DMS79 (cell line): ENCODE data around the gene CDKAL1.

Source experiments
- DNase-seq: peaks from one replicate; lab custom pipeline; 2025; lab: John Stamatoyannopoulos, UW

The CDKAL1 gene

DNA sequence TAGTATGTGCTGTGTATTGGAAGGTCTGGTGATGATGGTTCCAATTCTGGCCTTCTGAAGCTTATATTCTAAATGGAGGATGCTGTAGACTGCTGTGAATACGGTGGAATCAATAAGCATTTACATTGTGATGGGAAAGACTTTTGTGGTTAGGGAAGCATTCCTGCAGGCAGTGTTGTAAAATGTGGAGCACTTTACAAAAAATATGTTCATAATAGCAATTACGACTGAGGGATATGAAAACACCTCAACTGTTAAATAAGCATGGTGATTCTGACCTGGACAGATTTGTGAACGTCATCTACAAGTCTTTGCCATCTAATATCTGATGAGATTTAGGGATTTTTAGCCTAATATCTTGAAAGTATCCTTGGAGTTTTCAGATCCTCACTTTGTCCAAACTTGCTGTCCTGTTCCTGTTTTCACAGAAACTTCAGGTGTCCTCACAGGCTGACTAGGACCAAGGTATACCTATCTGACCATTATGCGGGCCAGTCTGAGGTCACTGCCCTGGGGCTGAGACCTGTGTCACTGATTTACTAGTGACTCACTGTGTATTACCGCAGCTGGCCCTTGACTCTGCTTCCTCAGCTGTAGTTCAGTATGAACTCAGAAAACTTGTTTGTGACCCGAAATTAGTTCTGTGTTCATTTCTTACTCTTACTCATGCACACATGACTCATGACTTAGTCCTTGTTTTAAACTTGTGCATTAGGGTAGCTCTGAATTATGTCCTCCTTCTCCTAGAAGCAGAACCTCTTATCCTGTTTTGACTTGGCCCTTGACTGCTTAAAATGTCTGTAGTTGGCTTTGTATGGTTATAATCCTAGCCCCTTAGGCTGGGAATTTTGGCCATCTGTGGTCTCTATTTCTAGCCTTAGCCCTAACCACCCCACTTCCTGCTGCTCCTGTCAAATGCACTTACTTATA lies 343.0 kb downstream of the CDKAL1 start:
- DNase-seq = no peak

DNA sequence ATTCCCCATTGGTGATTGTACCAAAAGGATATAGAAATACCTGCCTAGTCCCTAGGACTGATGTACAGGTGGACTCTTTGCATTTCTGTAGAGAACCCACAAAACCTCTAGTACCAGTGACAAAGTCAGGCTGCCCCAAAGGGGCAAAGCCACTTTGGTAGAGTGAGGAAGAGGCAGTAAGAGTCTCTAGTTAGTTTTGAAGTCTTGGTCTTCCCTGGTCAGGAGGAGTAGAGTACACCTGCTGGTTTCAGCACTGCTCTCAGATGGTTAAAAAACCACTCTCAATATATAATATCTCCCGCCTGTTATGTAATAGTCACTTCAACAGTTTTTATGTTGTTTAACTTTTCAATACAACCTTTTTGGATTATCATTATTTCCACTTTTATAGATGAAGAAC lies 344.9 kb downstream of the CDKAL1 start:
- no peak for DNase-seq

DNA sequence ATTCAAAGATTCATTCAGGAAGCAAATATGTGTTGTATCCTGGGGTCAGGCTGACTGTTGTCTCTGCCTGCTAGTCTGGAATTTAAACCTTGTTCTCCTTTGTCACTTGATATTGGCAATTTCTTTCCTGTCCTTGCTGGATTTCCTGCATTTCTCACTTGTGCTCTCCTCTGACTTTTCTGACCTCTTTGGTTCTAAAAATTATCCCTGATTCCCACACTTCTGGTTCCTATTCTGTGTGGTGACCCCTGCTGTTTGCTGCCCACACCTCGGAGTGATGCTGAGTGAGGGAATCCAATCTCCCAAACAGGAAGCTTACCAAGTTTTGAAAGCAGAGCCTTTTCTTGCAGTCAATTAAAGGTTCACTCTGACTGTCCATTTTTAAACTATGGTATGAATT lies 345.3 kb downstream of the CDKAL1 start:
- DNase-seq = no peak

DNA sequence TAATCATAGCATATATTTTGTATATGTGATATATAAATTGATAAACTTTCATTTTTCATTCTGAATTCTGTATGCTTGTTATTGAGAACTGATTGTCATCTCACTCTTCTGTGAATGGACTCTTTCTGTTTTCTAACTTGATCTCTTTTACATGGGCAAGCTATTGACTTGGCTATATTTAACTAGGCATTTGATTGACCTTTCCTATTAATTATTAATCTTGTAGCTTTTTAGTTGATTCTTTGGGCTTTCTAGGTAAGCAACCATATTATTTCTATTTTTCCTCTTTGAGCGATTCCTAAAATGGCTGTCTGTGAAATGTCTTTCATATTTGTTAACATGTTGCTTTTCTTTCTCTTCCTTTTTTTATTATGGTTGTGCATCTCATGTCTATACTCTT lies 347.1 kb downstream of the CDKAL1 start:
- DNase-seq = no peak

DNA sequence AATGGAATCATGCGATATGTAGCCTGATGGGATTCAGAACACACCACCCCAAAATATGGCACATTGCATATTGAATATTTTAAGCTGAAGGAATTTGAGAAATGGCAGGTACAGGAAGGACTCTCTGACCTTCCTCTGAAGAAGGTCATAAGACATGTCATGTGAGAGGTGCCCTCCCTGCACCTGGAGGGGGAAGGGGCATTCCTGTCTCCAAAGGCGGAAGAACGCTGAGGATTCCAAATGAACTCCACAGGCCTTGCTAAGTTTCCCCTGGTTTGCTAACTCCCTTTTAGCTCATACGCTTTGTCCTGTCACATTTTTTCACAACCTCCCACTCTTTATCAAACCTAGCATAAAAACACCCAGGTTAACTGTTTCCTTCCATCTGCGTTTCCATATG lies 347.8 kb downstream of the CDKAL1 start:
- DNase-seq = no peak

DNA sequence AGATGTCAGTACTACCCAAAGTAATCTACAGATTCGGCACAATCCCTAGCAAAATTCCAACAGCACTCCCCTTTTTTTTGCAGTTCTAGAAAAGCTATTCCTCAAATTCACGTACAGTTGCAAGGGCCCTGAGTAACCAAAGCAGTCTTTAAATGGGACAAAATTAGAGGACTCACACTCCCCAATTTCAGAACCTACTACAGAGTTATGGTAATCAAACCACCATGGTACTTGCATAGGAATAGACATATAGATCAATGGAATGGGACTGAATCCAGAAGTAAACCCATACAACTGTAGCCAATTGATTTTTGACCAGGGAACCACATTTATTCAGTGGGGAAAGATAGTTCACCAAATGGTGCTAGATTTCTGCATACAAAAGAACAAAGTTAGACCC lies 350.8 kb downstream of the CDKAL1 start:
- DNase-seq = no peak

DNA sequence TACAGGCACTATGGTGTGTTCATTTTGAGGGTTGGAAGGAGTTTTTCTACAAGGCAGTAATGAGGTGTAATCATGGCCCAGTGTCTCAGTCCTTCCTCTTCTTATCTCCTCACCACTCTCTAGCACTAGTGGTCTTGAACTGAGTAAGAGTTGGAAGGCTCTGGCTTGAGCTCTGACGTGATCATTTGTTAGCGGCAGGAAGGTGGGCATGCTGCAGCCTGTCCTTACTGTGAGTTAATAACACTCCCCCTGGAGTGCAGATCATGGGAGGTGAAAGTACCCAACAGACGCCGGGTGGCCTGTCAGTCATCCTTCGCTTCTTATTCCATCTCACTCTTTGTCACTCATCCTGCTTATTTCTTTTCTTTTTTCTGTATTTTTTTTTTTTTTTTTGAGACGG lies 356.9 kb downstream of the CDKAL1 start:
- DNase-seq = no peak

DNA sequence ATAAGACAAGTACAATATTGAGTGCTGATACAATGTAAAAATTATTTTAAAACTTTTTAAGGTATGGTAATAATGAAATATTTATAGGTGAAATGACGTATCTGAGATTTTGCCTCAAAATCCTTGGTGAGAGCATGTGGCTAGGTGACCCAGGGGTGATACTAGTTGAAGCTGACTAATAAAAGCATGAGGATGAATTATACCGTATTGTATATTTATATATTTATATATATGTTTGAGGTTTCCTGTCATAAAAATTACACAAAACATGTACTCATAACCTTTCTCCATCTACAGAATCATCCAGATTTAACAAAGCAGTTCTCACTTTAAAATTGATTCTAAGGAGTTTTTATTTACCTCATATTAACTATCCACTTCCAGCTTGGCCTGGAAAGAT lies 358.1 kb downstream of the CDKAL1 start:
- no peak for DNase-seq

DNA sequence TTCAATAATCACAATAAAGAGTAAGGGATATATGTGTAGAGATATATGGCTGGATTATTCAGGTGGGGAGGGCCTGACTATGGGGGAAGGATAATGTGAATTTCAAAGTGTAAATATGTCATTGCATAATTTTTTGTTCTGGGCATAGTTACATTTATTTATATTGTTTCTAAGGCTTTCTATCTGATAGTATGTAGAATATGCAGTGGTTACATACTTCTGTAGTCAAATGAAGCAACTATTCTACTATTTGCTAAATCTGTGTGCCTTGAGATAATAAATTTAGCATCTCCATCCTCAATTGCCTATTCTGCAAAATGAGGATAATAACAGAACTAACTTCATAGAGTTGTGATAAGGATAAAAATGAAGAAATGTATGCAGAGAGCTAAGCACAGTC lies 359.2 kb downstream of the CDKAL1 start:
- DNase-seq = no peak

DNA sequence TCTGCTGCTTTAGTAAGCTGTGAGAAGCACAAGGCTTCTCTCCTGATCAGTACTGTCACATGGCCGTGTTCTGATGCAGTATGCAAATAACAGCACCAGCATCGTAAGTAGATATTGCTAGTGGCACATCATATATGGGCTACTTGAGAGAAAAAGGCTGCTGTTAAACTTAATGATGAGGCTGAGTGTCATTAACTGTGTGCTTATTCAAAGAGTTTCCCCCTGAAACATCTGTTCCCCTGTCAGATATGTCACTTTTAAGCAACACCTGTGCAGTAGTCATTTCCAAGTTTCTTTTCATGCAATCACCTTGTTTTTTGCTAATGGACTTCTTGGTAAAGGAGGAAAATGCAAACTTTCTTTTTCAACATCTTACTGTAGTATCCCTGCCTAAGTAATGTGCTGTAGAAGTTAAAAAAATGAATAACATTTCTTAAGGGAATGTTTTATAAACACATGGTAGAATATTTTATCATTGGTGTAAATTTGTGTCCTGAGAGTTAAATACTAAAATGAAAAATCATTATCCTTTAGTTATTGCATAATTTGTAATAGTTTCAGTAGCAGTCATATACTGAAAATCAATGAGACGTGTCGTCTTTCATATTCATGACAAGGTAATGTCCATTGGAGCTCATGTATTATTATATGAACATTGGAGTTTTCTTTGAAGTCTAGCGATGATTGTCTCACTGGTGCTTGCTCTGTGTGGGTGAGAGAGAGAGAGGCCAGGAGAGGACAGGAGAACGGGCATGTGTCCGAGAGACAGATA lies 366.3 kb downstream of the CDKAL1 start:
- no peak for DNase-seq

DNA sequence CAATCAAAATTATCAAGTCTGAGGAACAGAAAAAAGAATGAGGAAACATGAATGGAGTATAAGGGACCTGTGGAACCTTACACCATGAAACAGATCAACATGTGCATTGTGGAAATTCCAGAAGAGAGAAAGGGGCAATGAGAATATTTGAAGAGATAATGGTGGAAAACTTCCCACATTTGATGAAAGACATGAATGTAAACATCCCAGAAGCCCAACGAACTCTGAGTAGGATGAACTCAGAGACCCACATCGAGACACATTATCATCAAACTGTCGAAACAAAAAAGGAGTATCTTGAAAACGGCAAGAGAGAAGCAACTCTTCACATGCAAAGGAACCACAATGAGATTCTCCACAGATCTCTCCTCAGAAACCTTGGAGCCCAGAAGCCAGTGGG lies 371.1 kb downstream of the CDKAL1 start:
- DNase-seq = no peak

DNA sequence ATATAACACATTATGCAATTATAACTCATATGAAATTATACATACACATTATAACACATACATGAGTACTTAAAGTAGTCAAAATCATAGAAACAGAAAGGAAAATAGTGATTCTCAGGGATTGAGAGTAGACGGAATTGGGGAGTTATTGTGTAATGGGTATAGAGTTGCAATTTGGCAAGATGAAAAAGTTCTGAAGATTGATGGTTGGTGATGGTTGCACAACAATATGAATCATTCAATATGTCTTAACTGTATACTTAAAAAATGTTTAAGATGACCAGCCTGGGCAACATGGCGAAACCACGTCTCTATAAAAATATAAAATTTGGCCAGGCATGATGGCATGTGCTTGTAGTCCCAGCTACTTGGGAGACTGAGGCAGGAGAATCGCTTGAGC lies 372.7 kb downstream of the CDKAL1 start:
- no peak for DNase-seq

DNA sequence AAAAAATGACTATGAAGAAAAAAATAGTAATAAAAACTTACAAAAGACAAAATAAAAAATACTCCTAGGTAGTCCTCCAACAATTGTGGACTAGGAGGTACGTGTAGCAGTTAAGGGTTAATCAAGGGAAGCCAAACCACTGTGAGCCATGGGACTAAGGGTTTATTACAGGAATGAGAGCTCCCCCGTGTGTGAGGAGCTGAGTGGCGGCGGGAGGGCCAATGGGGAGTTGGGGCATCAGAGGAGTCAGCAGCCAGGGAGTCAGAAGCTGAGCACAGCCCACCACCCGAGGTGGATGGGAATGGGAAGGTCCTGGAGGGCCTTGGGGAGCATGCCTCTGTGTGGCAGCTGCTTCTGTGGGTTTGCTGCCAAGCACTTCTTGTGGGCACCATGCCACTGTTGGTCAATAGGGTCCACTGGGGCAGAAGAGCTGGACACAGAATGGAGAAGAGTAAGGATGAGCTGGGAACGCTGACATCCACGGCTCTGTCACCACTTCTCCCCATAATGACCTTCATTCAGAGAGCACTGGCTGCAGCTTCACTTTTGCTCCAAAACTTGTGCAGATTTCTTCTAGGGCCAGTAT lies 373.3 kb downstream of the CDKAL1 start:
- no peak for DNase-seq

DNA sequence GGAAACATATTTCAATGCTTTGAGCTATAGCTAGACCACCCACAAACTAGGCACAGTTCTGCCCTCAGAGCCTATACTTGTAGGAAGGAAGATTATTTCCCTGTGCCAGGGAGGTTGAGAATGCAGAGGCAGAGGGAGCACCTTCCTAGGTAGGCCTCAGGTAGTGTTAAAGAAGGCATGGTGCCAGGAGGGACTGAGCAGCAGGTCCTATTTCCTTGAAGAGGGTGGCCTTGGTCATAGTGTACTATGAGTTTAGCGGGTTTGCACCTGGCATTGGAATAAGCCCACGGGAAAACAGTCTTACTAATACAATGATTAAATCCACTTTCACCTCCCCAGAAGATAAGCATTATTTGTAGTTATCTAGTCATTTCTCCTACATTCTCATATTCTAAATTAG lies 375.4 kb downstream of the CDKAL1 start:
- no peak for DNase-seq

DNA sequence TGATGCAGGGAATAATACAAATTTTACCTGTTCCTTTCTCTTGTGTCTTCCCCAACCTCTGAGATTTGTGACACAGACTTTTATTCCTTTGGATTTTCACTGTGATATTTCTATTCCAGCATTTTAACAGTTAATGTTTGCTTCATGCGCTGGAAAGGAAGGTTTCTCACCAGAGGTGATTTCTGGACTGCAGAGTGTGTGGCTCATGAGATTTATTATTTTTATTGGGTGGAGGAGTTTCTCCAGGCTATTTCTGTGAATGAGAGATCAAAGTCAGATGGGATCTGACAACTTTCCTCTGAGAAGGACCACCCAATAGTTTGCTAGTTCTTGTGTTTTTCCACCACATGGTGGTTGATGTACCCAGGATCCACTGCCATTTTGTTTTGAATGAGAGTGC lies 377.5 kb downstream of the CDKAL1 start:
- DNase-seq = no peak

DNA sequence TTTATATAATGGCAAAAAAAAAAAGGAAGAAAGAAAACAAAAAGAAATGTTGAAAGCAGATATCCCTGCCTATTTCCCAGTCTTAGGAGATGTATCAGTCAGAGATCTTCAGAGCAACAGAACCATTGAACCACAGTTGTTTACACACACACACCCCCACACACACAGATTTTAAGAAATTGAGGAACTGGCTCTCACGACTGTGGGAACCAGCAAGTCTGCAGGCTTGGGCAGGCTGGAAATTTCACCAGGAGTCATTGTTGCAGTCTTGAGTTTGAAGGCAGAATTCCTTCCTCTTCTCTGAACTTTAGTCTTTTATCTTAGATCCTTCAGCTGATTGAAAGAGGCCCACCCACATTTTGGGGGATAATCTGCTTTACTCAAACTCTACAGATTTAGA lies 380.9 kb downstream of the CDKAL1 start:
- DNase-seq = no peak

DNA sequence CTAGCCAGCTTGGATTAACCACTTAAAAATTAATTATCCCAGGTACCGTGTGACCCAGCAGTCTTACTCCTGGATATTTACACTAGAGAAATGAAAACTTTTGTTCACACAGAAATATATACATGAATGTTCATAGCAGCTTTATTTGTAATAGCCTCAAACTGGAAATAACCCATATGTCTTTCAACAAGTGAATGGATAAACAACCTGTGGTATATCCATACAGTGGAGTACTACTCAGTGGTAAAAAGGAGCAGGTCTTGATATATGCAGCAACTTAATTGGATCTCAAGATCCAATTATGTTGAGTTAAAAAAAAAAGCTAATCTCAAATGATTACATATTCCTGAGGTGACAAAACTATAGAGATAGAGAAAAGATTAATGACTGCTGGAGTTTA lies 381.4 kb downstream of the CDKAL1 start:
- DNase-seq = no peak

DNA sequence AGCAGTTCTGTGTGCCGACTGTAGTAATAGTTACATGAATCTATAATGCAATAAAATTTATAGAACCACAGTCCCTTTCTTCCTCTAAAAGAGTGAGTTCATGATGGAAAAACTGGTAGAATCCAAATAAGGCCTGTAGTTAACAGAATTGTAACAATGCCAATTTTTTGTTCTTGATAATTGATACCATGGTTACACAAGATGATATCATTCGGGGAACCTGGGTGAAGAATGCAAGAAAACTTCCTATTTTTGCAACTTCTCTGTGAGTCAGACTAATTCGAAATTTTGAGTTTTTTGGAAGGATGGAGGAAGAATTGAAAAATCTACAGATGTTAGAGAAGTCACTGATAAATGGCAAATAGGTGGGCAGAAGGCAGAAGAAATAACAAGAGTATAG lies 381.8 kb downstream of the CDKAL1 start:
- no peak for DNase-seq

DNA sequence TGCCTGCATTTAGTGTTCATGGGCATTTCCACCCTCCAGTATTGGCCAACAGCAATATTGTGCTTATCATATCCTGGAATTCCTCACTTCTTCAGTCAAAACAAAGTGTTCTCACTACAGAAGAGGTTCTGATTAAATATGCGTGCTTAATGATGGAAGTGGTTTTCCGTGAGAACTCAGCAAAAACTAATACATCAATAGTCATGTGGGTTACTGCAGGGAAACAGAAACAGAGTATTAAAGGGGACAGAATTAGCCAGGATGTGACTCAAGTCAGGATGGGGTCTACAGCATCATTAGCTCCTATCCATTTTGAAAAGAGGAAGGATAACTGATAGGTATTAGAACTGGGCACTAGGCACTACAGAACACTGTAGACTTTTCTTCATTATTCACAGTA lies 384.6 kb downstream of the CDKAL1 start:
- DNase-seq = no peak

DNA sequence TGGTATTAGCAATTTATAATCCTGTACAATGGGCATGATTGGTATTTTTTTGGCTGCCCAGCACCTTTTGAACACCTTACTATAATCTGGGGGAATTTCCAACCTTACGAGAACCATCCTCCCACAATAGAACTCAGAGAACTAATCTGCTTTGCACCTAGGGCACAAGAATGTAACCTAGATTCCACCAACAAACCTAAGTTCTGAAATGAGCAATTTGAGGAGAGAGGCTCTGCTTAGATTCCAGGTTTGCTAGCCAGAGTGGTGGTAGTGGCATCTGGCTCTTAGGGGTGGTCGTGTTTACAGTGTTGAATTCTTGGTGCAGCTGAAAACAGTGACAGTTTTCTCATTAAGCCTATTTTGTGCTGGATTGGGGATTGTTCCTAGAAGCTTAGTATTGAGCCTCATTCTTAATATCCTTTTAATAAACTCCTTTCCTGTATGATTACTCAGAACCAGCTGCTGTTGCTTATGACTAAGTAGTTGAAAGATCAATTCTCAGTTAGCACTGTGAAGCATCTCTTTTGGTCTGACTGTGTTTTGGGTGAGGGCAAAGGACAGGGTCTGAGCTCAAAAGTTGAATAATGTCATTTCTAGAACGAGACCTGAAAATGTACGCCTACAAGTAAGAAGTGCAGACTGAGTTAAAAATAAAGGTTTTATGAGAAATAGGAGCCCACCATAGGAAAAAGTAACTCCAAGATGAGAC lies 385.6 kb downstream of the CDKAL1 start:
- DNase-seq = no peak

DNA sequence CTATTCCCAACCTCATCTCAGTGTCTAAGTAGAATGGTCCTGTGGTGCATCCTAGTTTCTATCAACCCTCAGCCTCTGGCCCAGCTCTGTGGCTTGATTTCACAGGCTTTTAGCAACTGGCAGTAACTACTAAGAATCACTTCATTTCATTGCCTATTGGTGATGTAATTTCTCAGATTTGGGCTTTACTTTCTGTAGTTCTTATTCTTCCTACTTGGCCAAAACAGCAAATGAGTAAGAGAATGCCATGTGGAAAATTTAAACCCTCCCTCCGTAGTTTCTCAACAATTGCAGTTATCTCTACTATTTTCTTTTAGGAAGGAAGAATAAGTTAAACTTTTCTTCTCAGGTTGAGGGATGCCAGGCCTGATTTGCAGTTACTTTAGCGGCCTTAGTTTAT lies 387.3 kb downstream of the CDKAL1 start:
- DNase-seq = no peak

DNA sequence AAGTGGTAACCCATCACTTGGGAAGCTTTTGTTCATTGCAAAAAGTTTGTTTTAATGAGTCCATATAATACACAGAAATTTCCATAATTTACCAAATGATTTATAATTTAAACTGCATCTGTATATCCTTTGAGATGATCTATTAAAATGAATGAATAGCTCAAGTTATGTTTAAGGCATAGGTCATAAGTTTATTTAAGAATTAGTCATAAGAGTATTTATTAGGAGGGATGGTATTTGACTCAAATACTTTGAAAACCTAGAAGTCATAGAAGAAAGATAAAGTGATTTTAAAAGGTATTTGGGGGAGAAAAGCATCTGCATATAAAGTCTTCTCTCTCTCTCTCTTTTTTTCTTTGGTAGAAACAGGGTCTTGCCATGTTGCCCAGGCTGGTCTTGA lies 388.5 kb downstream of the CDKAL1 start:
- DNase-seq = no peak
